NCI-H226 (cell line): ENCODE measurements around the gene IPO4.
A peak's percentile ranks its signal among the peaks of the same experiment; 100 is the strongest.
"Not testable (repeated sequence)": the region's sequence is repeated elsewhere in the genome, so short reads cannot be mapped to it uniquely, and the experiment has no call there.

ENCODE experiments used
- DNase-seq: peaks from one replicate; pipeline ENCODE4 v3.0.0-alpha.2; 2015

The IPO4 gene

GRCh38 chr14:24188251-24189058 is at the start of gene IPO4:
IPO4 (minus strand) TSS chr14:24188816; CDS start chr14:24188787, 29 bp downstream.
- peak; percentile 95 for DNase-seq

- peak; percentile 57 for DNase-seq
Observed at GRCh38 chr14:24238123-24238522, 49.5 kb upstream of the IPO4 start.

- no peak for DNase-seq
Observed at GRCh38 chr14:24237463-24237955, 48.9 kb upstream of the IPO4 start.

- no peak for DNase-seq
Observed at GRCh38 chr14:24236689-24237462, 48.3 kb upstream of the IPO4 start.

GRCh38 chr14:24235804-24236688 is 47.4 kb upstream of the IPO4 start:
- DNase-seq, result no peak

- DNase-seq, result no peak
Observed at GRCh38 chr14:24234095-24235005, 45.7 kb upstream of the IPO4 start.

GRCh38 chr14:24233538-24233866 is 44.9 kb upstream of the IPO4 start:
- DNase-seq, result peak; percentile 22

- DNase-seq, result no peak
Observed at GRCh38 chr14:24232645-24233537, 44.3 kb upstream of the IPO4 start, which contains the start of gene GMPR2. GMPR2 (plus strand) TSS chr14:24232929; CDS start chr14:24233254, 325 bp downstream.

- DNase-seq, result peak; percentile 98
Observed at GRCh38 chr14:24232121-24232644, 43.6 kb upstream of the IPO4 start, which contains the start of gene NEDD8. NEDD8 (minus strand) TSS chr14:24232367; CDS start chr14:24232267, 100 bp downstream.

GRCh38 chr14:24231263-24232120 is 42.9 kb upstream of the IPO4 start:
- DNase-seq, result no peak

- no peak for DNase-seq
Observed at GRCh38 chr14:24228902-24229301, 40.3 kb upstream of the IPO4 start.

GRCh38 chr14:24226473-24226872 is 37.9 kb upstream of the IPO4 start:
- DNase-seq, result no peak

GRCh38 chr14:24224618-24225071 is 36.0 kb upstream of the IPO4 start:
- DNase-seq, result peak; percentile 90

- DNase-seq, result not testable (repeated sequence)
Observed at GRCh38 chr14:24222987-24223386, 34.4 kb upstream of the IPO4 start.

GRCh38 chr14:24219521-24219920 is 30.9 kb upstream of the IPO4 start:
- DNase-seq, result no peak

- DNase-seq, result no peak
Observed at GRCh38 chr14:24219080-24219479, 30.5 kb upstream of the IPO4 start.

- DNase-seq, result not testable (repeated sequence)
Observed at GRCh38 chr14:24216876-24217275, 28.3 kb upstream of the IPO4 start.

- no peak for DNase-seq
Observed at GRCh38 chr14:24216345-24216699, 27.7 kb upstream of the IPO4 start.
